MM.1S (cell line): ENCODE measurements around the gene MEDAG.

Experiments used
- EZH2 ChIP-seq: fragments of 300-600 bp; sonication (generic); optimal IDR thresholded peaks from 2 replicates; pipeline ENCODE3; 2017; ENCODE audit warnings: low read depth, mild to moderate bottlenecking, antibody characterized with exemption, low read length, mixed read lengths
- EZH2phosphoT487 ChIP-seq: fragments of 300-600 bp; sonication (generic); IDR thresholded peaks from 2 replicates; pipeline ENCODE4 v1.6.1; 2018; ENCODE audit warnings: antibody characterized with exemption, low read length
- TF ChIP-seq, protein P1 (sequence below): fragments of 300-600 bp; sonication (generic); IDR thresholded peaks from 2 replicates; pipeline ENCODE4 v1.5.1; 2016; ENCODE audit warnings: antibody characterized with exemption, low read length, mixed read lengths

DNA sequence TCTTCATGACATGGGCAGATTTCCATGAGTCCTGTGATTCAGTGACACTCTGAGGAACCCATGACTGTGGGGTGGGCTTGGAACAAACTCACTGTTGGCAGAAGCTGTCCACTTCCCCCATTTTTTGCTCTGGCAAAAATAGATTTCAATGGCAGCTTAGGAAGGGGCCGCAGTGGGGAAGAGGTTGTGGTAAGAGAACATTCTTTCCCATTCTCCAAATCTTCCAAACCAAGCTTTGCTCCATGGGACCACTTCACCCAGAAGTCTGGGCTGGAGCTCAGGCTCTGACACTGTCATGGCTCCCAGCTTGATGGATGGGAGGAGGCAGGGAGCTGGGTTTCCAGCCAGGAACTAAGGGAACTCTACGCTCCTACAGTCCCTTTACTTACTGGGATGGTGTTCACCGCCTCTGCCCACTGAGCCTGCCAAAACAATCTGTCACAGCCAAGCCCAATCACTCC is 24.9 kb upstream of the MEDAG start:
- TF ChIP-seq, protein P1, sequence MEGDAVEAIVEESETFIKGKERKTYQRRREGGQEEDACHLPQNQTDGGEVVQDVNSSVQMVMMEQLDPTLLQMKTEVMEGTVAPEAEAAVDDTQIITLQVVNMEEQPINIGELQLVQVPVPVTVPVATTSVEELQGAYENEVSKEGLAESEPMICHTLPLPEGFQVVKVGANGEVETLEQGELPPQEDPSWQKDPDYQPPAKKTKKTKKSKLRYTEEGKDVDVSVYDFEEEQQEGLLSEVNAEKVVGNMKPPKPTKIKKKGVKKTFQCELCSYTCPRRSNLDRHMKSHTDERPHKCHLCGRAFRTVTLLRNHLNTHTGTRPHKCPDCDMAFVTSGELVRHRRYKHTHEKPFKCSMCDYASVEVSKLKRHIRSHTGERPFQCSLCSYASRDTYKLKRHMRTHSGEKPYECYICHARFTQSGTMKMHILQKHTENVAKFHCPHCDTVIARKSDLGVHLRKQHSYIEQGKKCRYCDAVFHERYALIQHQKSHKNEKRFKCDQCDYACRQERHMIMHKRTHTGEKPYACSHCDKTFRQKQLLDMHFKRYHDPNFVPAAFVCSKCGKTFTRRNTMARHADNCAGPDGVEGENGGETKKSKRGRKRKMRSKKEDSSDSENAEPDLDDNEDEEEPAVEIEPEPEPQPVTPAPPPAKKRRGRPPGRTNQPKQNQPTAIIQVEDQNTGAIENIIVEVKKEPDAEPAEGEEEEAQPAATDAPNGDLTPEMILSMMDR, result no peak
- TF ChIP-seq EZH2 (no peak), EZH2phosphoT487 (no peak)
